GM10847 (cell line): Measurements from ENCODE around the gene AKNA.
A peak's percentile ranks its signal among the peaks of the same experiment; 100 is the strongest.

Source experiments
- POLR2A ChIP-seq: IDR thresholded peaks from 2 replicates; pipeline ENCODE4 v1.6.1; 2011; ENCODE audit not compliant: insufficient read length; ENCODE audit errors: extremely low read depth

The AKNA gene

DNA sequence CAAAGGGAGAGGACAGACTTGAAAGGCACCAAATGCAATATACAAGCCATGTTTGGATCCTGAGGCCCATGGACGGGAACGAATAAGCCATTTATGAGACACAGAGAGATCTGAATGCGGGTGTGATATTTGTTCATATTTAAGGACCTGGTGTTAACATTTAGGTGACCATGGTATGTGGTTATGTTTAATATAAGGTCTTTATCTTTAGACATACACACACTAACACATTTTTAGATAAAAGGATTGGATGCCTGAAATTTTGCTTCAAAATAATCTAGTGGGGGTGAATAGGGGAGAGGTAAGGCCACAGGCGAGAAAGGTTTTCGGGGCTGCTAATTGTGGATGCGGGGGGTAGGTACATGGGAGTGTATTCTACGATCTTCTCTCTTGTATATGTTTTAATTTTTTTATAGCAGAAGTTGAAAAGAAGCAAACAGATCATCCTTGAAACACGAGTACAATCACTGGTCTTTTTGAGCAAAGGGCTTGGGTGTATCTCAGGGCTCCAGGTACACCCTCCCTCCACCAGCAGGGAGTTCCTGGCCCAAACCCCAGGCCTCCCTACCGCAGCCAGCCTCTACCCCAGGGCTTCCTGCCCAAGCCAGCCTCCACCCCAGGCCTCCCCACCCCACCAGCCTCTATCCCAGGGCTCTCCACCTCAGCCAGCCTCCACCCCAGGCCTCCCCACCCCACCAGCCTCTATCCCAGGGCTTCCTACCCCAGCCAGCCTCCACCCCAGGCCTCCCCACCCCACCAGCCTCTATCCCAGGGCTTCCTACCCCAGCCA, 12.2 kb downstream of the AKNA start:
- TF ChIP-seq POLR2A = no peak

DNA sequence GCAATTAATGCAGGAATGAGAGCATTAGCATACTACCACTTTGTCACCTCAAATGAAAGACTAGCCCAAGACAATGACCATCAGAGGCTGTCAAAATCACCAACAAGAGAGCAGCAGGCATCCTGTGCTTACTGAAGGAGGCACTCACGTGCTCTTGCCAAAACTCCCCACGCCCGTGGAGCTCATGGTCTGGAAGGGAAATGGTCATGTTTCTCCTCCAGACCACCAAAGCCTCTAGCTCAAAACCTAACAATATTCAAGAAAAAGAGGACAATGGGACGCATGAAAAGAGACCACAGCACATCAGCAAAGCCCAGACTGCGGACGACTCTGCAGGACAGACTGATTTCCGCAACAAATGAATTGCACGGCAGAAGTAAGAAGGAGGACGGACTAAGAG, 12.8 kb downstream of the AKNA start:
- TF ChIP-seq POLR2A = no peak

- TF ChIP-seq POLR2A = no peak
Observed at GRCh38 chr9:114373960-114374730, 13.6 kb downstream of the AKNA start.

GRCh38 chr9:114372921-114373448, 14.8 kb downstream of the AKNA start:
- peak; percentile 19 for TF ChIP-seq POLR2A

DNA sequence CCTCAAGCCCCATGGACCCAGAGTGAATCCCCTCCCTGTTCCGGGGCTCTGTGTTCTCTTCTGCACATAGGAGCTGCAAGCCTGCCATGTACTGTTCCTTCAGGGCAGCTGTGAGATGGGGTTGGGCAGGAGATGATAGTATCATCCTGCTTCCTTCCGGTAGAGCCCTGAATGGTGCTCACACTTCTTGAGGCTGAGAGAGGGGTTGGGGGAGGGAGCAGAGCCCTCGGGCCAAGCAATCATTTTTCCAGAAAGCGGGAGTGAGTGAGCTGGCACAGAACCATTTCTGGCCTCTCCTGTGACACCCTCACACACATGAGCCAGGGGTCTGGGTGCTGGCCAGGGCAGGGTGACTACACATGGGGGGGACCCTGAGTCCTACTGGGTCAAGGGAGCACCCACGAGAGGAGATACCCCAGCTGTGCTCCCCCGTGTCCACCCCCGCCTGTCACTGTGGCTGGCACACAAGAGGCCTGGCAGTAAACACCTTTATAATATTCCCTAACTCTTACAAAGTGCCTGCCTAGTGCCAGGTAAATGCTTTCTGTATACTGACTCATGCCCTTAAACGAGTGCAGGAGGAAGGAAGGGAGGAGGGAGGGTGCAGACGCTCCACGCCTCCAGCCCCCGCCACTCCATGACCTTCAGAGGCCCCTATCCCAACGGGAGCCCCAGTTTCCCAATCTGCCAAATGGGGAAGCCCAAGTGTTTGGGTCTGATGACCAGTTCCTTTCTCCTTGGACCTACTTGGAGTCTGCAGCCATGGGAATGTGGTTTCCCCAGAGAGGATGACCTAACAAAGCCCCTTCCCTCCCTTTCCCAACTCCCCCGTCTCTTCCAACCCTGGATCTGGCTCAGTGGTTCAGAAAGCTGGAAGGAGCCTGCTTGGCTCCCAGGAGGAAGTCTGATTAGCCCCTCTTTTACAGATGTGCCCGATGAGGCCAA, 15.5 kb downstream of the AKNA start:
- TF ChIP-seq POLR2A = no peak

DNA sequence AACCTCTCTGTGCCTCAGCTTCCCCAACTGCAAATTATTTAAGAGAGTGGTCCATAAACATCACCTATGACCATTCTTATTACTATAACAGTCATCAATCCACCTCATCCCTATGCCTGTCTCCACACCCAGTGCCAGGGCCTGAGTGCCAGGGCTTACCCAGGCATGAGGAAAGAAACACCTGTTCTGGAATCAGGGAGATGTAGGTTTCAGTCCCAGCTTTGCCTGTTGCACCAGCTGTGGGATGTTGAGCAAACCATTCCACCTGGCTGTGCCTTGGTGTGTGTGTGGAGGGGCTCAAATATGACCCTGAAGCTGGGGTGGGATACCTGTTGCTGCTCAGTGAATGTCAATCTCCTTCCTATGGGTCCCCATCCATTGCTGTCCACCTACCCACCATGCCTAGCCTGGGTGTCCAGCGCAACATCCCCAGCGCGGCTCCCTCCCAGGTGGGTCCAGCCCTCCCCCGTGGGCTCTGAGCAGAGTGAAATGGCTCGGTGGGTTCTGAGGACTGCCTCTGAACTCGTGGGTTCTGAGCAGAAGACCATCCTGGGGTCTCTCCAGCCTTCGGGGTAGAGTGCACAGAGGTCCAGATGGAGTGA, 16.3 kb downstream of the AKNA start:
- no peak for TF ChIP-seq POLR2A

GRCh38 chr9:114370968-114371320, 16.8 kb downstream of the AKNA start:
- TF ChIP-seq POLR2A = no peak

GRCh38 chr9:114370251-114370967, 17.4 kb downstream of the AKNA start:
- no peak for TF ChIP-seq POLR2A

DNA sequence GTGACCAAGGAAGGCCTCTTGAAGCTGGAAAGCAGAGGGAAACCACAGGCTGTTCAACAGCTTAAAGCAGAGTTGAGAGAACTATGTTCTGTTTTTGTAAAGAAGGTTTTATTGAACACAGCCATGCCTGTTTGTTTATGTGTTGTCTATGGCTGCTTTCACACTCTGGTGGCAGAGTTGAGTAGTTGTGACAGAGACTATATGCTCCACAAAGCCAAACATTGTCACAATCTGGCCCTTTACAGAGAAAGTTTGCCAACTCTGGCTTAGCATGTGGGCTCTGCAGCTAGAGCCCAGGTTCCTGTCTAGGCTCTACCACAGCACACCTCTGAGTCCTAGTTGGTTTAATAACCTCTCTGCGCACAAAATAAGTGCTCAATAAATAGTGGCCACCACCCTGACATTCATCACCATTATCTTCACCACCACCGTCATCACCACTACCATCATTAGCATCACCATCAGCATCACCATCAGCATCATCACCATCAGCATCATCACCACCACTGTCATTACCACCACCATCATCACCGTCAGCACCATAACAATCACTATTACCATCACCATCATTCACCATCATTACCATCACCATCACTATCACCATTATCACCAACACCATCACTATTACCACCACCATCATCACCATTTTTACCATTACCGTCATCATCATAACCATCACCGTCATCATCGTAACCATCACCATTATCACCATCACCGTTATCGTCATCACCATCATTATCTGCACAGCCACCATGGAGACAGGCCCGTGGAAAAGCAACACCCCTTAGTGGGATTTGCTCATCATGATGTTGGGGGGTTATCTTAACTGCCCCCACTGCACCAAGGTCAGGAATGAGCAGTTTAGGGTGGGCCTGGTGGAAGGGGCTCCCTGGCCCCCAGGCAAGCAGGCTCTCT, 18.3 kb downstream of the AKNA start:
- TF ChIP-seq POLR2A = no peak

- TF ChIP-seq POLR2A = no peak
Observed at GRCh38 chr9:114367772-114368569, 19.8 kb downstream of the AKNA start.

DNA sequence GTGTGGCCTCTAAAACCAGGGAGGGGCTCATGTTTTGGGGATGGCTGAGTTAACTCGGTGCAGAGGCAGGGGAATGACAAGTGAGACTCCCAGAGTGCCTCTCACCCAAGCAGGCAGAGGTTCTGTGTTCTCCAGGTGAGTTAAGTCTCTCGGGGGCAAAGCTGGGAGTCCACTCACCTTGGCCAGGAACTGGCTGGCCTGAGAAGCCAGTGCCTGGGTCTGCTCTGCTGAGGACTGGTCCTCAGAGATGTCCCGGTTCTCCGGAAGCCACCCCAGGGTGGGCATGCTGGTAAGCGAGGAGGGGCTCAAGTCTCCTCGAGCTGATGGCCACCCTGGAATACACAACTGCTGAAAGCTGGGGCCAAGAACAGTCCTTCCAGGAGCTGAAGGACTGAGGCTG, 20.4 kb downstream of the AKNA start:
- no peak for TF ChIP-seq POLR2A

- TF ChIP-seq POLR2A = no peak
Observed at GRCh38 chr9:114366334-114367128, 21.3 kb downstream of the AKNA start.

GRCh38 chr9:114365194-114365593, 22.6 kb downstream of the AKNA start:
- TF ChIP-seq POLR2A = no peak
